GM12872 (cell line): ENCODE measurements around the gene ACTL10.
A peak's percentile ranks its signal among the peaks of the same experiment; 100 is the strongest.

Experiments
- TF ChIP-seq, protein P1 (sequence below): IDR thresholded peaks from 3 replicates; pipeline ENCODE4 v1.5.1; 2011; ENCODE audit warnings: low read depth, mild to moderate bottlenecking, low read length, moderate library complexity; ENCODE audit not compliant: insufficient read depth

The ACTL10 gene

DNA sequence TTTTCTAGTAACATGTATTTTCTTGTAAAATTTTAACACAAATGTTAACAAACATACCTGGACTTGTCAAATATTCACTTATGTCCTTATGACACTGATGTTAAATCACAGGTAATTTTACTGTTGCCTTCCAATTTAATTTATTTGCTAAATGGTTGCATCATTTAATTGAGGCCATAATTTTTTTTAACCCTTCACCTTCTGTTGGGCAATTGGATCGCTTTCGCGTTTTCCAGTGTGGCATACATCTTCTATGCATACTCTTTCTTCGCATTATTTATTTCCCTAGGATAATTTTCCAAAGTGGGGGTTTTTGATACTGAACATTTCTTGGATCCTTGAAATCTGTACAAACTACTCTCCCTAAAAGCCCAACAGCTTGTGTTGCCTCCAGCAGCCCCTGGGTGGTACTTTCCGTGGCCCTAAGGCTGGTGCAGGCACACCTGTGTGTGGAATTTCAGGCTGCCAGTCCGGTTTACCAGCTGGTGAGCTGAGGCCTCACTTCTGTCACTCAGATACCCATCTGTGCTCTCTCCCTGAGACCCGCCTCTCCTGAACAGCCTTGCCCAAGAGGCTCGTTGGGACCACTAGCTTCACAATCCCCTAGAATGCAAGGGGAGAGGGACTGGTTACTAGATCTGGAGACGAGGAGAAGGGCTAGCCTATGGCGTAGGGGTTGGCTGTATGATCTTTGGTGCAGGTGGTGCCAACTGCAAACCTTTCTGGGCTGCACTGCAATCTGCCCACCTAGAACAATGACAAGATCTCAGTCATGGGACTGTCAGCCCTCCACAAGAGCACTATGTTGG lies 15.8 kb upstream of the ACTL10 start:
- TF ChIP-seq, protein P1, sequence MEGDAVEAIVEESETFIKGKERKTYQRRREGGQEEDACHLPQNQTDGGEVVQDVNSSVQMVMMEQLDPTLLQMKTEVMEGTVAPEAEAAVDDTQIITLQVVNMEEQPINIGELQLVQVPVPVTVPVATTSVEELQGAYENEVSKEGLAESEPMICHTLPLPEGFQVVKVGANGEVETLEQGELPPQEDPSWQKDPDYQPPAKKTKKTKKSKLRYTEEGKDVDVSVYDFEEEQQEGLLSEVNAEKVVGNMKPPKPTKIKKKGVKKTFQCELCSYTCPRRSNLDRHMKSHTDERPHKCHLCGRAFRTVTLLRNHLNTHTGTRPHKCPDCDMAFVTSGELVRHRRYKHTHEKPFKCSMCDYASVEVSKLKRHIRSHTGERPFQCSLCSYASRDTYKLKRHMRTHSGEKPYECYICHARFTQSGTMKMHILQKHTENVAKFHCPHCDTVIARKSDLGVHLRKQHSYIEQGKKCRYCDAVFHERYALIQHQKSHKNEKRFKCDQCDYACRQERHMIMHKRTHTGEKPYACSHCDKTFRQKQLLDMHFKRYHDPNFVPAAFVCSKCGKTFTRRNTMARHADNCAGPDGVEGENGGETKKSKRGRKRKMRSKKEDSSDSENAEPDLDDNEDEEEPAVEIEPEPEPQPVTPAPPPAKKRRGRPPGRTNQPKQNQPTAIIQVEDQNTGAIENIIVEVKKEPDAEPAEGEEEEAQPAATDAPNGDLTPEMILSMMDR, result no peak

DNA sequence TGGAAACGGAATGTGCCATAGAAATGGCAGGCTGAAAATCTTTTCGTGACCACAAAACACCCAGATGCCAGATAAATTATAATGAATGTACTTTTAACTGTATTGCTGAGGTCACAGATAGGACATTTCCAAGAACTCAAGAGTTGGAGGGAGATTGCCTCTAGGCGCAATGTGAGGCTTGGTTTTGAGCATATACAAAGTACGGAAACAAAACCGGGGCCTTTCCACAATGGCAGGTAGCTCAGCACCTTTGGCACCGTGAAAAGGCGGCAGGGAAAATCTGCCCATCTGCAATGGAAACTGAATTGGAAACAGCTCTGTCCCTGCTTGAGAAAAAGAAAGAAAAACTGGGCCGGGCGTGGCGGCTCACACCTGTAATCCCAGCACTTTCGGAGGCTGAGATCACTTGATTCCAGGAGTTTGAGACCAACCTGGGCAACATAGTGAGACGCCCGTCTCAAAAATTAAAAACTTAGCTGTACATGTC lies 15.1 kb upstream of the ACTL10 start:
- TF ChIP-seq, protein P1, result no peak

DNA sequence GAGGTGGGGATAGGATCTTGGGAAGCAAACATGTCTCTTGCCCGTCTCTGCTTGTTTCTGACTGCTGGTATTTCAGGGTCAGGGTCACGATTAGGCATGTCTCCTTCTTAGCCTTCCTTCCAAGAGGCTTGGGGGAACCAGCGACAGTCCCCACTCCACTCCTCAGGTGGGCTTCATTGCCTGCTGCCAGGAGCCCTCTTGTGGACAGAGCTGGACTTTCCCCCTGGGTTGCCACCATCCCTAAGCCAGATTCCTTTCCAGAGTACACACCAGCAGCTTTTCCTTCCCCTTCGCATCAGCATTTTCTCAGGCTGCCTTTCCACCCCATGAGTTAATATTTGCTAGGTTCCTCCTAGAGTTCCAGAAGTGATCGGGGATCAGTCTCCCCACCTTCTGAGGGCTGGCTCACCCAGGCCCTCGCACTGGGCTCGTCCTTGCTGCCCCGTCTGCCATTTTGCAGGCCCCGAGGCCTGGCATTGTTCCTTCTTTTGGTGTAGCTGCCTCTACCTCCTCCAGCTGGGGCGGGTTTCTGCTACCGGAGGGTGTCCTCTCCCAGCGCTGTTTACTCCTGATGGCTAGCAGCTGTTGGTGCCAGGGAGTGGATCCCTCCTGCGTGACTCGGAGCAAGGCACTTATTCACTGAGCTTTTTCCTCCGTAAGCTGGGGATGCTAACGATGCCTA lies 13.4 kb upstream of the ACTL10 start:
- TF ChIP-seq, protein P1, result peak; percentile 96

DNA sequence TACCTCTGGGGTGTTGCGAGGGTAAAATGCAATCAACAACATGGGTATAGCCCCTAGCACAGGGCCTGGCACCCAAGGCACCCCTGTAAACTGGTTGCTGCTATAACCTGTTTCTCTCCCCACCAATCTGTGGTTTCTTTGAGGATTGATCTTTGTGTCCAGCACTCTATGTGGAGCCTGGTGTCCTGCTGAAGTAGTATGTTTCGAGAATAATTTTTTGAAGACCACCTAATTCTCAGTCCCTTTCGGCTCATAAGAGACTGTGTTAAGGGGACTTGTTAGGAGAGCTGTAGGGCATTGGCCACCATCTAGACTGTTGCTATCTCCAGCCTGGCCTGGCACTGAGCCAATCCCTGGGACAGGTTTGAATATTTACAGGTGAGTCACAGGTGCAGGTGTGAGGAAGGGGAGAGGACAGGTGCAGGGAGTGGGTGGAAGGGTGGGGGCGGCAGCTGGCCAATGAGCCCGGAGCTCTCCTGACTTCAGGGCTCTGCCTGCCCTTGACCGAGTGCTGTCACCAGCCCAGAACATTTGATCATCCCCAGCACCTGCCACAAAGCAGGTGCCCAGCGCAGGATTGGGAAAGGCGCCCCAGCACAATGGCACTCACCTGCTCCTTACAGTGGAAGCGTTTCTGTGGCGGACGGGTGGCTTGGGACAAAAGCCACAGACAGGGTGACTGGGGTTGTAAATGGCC lies 12.7 kb upstream of the ACTL10 start:
- TF ChIP-seq, protein P1, result no peak

DNA sequence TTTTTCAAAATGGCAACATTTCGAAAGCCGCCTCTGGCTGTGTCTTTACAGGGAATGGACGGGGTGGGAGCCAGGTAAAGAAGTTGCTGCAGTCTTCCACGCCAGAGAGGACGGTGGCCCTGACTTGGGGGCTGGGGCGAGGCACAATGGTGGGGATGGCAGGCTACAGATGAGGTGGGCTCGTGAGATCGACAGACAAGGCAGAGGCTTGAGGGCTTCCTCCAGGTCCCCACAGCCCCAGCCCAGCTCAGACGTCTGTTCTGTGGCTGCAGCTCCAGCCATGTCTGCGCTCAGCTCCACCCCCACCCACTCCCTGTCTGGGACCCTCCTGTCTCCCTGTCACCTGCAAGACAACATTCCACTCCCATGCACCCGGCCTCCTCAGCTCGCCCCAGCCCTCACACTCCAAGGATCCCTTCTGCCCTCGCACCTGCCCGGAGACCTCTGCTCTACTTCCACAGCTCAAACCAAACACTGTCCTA lies 12.0 kb upstream of the ACTL10 start:
- TF ChIP-seq, protein P1, result no peak

DNA sequence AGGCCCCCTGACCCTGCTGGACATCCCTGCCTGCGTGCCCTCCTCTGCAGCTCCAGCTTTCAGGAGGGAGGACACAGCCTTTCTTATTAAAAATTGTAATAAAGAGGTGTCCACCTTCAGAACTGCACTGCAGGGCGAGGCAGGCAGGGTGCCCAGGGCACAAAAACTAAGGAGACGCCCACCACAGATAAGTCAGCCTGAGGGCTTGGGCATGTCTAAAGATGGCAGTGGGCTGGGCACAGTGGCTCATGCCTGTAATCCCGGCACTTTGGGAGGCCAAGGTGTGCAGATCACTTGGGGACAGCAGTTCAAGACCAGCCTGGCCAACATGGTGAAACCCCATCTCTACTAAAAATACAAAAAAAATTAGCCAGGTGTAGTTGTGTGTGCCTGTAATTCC lies 11.6 kb upstream of the ACTL10 start:
- TF ChIP-seq, protein P1, result no peak
